ENCODE measurements around the gene CHIT1.

Gene CHIT1

DNA sequence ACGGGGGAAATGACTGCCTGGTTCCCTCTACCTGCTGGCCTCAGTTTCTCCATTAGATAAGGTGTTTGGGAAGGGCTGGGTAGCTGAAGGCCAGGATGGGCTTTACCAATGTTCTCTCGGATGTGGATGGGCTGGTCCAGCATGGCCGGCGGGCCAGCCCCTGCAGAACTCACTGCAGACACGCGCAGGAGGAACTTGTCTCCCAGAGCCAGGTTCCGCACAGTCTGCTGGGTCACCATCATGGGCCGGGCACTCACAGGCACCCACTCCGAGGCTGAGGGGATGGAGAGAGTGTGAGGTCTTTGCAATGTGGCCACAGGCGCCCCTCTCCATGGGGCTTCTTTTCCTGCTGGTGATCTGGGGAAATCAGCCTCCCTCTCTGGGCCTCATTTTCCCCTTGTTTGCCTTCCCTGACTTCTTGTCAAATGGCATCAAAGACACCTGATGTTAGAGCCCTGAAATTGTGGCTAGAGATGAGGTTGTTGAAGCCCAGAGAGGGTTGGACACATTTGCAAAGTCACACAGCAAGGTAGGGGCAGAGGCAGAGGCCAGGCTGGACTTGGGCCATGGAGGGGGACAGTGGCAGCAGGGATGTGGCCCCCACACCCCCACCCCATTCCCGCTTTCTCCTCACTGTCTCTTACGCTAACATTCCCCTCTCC lies 55.0 kb downstream of the CHIT1 start:
- DNase-seq (ENCODE audit: low spot score): no peak

DNA sequence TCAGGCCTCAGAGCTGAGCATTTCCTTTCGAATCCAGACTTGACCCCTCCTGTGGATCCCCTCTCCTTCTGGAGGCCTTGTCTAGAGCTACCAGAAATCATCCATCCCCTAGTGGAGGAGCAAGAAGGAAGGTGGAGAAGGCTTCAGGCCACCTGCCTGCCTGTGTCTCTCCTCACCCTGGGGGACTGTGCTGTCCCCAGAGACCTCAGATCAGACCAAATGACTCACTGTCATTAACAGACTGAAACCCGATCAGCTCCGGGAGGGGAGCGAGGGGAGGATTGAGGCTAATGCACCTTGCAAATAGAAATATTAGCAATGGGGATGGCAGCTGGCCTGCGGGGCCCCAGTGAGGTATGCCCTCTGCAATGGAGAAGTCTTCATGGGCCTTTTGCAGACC lies 55.9 kb downstream of the CHIT1 start:
- peak; percentile 68 for DNase-seq (ENCODE audit: low spot score)

DNA sequence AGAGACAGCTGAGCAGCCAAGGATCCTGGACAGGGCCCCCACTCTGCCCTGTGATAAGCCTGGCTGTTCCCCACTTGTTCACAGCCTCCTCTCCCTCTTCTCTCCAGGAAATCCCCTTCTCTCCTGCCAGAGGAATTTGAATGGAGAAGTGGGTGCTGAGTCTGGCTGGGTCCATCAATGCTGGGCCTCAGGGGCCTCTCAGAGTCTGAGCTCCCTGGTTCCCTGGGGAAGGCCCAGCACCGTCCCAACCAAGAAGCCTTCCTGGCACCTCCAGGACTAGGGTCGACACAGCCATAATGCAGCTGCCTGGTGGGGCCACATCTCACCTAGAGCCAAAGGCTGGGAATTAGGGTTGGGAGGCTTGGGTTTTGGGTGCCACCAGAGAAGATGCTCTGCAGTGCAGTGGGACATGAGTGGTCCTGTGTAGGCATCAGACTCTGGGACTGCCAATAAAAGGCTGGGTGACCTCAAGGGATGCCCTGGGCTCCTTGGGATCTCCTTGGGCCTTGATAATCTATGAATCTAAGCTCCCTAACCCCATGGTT lies 56.4 kb downstream of the CHIT1 start:
- no peak for DNase-seq (ENCODE audit: low spot score)

DNA sequence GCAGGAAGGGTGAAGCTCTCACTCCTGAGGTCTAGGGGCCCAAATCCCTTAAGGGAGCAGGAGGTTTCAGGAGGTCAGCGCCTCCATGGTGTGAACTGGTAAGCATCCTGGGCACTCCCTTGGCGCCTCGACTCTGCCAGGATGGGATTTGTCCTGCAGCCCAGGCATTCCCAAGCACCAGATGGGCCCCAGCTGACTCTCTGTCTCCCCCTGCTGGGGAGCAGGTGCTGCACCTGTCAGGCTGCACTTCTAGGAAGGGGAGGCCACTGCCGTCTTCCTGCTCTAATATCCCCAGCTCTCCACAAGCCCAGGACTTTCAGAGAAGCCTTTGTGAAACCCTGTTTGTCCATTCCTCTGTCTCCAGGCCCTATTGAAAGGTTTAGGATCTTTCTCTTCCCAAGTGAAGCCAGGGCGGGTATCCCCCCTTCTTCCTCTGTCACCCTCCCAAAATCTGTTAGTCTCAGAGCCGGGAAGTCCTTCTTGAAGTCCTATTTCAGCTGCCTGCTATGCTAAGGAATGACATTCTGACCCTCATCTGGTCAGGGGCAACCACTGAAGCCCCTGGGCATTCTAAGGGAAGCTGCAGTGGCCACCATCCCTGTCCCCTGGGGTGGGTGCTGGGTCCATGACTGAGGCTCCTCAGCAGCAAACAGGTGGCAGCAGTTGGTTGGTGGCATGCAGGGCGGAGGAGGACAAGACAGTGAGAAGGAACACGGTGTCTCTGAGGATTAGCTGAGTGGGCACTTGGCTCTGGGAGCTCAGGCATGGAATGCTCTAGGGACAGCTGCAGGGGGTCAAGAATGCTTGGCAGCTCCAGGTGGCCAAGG lies 57.1 kb downstream of the CHIT1 start:
- DNase-seq (ENCODE audit: low spot score): peak; percentile 63

DNA sequence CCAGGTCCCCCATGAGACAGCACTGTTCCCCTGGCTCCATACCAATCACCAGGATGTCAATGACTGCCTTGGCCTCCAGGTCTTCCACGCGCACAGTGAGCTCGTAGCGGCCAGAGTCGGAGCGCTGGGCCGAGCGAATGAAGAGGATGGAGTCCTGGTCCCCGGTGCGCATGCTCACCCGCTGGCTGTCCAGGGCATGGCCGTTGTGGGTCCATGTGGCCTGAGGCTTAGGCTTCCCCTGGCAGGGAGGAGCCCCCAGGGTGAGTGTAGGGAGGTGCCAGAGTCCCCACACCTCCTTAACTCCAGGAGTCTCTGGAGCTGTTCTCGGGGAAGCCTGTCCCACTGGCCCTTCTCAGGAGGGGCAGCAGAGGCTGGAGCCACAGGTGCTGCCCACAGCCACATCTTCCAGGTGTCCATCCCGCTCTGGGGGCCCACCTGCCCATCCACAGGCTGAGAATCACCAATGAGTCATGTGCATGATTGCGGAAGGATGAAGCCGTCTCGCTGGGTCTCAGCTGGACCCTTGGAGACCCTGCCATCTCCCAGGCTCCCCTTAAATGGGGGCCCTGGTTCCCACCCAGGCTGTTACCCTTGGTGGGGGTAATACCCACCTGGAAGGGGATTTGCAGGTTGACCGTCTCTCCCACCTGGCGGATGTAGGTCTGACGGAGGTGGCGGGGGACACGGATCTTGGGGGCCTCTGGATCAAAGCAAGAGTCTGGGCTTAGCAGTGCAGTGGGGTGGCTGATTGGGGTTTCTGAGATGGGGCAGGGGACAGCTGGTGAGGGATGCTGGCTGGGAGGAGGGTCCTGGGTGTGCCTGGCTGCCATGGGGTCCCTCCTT lies 57.9 kb downstream of the CHIT1 start:
- DNase-seq (ENCODE audit: low spot score): no peak

DNA sequence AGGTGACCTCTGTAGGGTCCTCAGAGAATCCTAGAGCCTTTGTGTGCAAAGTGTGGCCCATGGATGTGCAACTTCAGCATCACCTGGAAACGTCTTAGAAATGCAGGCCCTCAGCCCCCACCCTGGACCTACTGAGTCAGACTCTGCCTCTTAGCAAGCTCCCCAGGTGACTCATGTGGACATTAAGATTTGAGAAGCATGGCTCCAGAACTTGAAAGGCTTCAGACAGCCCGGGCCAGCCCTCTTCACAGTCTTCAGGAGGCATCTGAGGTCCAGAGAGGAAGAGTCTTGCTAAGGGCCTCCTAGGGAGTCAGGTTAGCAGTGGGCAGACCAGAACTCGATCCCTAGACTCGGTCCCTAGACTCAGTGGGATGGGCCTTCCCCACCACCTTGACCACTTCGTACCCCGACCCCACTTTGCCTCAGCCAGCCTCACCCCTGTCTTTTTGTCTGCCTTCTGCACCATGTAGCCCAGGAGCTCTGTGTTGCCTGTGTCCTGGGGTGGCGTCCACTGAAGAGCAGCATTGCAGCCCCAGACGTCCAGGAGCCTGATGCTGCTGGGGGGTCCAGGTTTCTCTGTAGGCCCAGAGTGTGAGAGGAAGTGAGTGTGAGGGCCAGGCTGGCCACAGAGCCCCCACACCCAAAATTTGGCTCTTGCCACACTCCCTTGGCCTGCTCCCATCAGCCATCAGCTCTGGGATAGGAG lies 58.7 kb downstream of the CHIT1 start:
- DNase-seq (ENCODE audit: low spot score): no peak

DNA sequence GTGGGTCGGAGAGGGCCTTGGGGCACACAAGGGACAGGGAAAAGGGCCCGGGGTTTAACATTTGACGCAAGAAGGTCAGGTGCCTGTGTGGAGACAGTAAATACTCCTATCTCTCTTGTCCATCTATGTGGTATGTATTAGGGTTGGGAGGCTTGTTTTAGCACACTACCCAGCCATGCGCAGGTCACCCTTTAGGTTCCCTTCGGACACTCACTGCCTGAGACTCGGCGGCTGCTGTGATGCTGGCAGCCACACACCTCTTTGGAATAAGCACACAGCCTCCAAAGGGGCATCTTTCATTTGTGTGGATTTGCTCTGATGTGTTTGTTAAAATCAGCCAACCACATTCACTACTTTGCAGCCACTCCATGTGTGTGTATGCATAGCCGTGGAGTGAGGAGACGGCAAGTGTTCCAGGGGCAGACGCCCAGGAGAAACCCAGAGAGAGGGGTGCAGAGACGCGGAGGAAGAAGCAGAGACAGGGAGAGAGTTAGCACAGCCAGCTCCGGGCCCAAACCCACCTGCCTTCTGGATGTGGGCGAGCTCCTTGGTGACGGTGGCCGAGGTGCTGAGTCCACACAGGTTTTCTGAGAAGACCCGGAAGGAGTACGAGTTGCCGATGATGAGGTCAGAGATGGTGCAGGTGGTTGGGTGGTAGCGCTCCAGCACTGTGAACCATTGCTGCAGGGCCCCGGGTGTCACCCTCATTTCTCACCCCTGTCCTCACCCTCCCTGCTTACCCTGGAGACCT lies 59.5 kb downstream of the CHIT1 start:
- no peak for DNase-seq (ENCODE audit: low spot score)

DNA sequence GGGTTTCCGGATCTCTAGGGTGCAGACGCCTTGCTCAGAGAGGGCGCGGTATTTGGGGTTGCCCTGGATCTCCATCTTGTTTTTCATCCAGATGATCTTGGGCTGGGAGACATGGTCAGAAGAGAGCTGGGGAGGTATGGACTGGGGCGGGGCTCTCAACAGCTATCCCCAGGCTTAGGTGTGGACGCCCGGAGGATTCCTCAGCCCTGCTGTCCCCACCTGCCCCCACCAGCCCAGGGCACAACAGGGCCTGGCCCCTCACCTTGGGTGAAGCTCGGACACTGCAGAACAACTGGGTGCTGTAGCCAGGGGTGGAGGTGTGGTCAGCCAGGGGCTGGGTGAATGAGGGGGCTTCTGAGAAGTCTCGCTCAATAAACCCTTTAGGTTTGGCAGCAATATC lies 60.5 kb downstream of the CHIT1 start:
- DNase-seq (ENCODE audit: low spot score): no peak

DNA sequence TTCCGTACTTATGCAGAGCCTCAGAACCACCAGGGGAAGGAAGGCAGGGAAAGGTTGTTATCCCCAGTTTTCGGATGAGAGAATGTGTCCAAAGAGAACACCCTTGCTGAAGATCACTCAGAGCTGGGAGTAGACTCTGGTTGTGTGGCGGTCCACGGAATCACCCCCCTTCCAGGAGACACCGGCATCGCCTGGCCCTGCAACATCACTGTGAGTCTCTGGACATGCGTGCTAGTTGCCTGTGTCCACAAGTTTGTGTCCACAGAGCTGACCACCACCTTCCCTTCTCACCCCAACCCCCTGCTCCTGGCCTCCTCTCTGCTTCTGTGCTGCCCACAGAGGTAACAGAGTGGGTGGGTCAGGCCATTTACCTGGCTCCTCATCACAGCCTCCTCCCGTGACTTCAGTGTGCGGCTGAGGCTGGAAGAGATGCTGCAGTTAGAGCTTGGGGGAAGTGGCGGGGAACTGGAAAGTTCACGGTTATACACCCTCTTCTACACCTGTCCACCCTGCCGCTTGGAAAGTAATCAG lies 61.2 kb downstream of the CHIT1 start:
- no peak for DNase-seq (ENCODE audit: low spot score)

DNA sequence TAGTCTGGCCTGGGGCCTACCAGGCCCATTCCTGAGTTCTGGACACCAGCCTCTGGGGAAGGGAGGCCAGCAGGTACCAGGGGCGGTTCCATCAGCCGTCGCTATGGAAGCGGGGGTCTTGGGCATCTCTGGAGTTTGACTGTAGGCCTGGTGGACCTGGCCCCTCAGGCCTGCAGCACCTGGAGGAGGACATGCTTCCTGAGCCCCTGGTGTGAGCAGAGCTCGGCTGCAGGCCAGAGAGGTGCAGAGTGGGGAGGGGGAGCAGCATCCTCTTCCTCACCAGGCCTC lies 61.6 kb downstream of the CHIT1 start:
- DNase-seq (ENCODE audit: low spot score): no peak

DNA sequence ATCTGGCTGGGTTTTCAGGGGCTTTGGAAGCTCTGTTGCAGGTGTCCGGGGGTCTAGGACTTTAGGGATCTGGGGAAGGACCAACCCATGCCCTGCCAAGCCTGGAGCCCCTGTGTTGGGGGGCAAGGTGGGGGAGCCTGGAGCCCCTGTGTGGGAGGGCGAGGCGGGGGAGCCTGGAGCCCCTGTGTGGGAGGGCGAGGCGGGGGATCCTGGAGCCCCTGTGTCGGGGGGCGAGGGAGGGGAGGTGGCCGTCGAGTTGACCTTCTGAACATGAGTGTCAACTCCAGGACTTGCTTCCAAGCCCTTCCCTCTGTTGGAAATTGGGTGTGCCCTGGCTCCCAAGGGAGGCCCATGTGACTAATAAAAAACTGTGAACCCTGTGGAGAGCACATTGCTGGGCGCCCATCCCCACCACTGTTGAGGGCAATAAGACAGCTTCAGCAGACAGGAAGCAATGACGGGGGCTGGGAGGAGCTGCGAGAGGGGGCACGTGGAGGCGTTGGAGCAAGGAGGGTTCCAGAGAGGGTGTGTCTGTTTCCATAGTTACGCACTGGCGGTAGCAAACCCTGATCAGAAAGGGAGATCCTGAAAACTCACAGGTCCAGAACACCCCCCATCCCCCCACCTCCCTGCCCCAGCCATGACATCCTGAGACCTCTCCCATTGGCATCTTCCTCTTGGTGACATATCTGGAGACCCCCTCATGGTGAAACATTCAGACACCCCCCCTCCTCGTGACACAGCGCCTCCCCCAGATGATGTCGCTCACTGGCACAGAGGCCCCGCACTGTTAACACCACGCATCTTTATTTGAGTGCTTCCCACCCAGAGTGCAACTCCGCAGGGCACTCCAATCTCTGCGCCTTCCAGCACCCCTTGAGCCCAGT lies 62.2 kb downstream of the CHIT1 start:
- peak; percentile 31 for DNase-seq (ENCODE audit: low spot score)

DNA sequence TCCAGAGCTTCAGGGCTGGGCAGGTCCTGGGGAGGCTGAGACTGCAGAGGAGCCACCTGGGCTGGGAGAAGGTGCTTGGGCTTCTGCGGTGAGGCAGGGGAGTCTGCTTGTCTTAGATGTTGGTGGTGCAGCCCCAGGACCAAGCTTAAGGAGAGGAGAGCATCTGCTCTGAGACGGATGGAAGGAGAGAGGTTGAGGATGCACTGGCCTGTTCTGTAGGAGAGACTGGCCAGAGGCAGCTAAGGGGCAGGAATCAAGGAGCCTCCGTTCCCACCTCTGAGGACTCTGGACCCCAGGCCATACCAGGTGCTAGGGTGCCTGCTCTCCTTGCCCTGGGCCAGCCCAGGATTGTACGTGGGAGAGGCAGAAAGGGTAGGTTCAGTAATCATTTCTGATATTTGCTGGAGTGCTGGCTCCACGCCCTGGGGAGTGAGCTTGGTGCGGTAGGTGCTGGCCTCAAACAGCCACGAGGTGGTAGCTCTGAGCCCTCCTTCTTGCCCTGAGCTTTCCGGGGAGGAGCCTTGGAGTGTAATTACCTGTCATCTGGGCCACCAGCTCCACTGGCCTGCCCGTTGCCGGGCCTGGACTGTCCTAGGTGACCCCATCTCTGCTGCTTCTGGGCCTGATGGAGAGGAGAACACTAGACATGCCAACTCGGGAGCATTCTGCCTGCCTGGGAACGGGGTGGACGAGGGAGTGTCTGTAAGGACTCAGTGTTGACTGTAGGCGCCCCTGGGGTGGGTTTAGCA lies 63.1 kb downstream of the CHIT1 start:
- peak; percentile 22 for DNase-seq (ENCODE audit: low spot score)

Measured in NAMALWA (cell line).